MM.1S (cell line): ENCODE measurements around the gene ZNF205.

Experiments
- DNase-seq: peaks from one replicate; pipeline ENCODE4 v3.0.0-alpha.2; 2015
- H2AFZ ChIP-seq: fragments of 300-600 bp; sonication (generic); 2 replicates; pipeline ENCODE4 v1.6.0; 2016; ENCODE audit warnings: antibody characterized with exemption, low read length
- H3F3A ChIP-seq: fragments of 300-600 bp; sonication (generic); 2 replicates; pipeline ENCODE4 v1.6.1; 2016; ENCODE audit warnings: mild to moderate bottlenecking, antibody characterized with exemption, low read length, moderate library complexity, mixed read lengths; ENCODE audit not compliant: insufficient read depth
- H3K27ac ChIP-seq: fragments of 300-600 bp; sonication (generic); 2 replicates; pipeline ENCODE4 v1.5.1; 2016; ENCODE audit warnings: mild to moderate bottlenecking, low read length
- H3K27me3 ChIP-seq: fragments of 300-600 bp; sonication (generic); replicated peaks from 2 replicates; pipeline ENCODE4 v1.6.0; 2016; ENCODE audit warnings: low read length; ENCODE audit not compliant: insufficient read depth
- H3K36me3 ChIP-seq: fragments of 300-600 bp; sonication (generic); replicated peaks from 2 replicates; pipeline ENCODE4 v1.6.1; 2016; ENCODE audit warnings: mild to moderate bottlenecking, low read length, mixed read lengths; ENCODE audit not compliant: insufficient read depth
- H3K4me1 ChIP-seq: fragments of 300-600 bp; sonication (generic); 2 replicates; pipeline ENCODE4 v1.6.1; 2016; ENCODE audit warnings: low read length, mixed read lengths
- H3K4me2 ChIP-seq: fragments of 300-600 bp; sonication (generic); 2 replicates; pipeline ENCODE4 v1.6.0; 2016; ENCODE audit warnings: low read depth, low read length
- H3K4me3 ChIP-seq: fragments of 300-600 bp; sonication (generic); 2 replicates; pipeline ENCODE4 v1.5.1; 2016; ENCODE audit warnings: low read length, mixed read lengths
- H3K79me2 ChIP-seq: fragments of 300-600 bp; sonication (generic); 2 replicates; pipeline ENCODE4 v1.6.1; 2016; ENCODE audit warnings: mixed run types, low read length, mixed read lengths
- H3K9ac ChIP-seq: fragments of 300-600 bp; sonication (generic); 2 replicates; pipeline ENCODE4 v1.6.1; 2016; ENCODE audit warnings: low read length, mixed read lengths
- H3K9me2 ChIP-seq: fragments of 300-600 bp; sonication (generic); replicated peaks from 2 replicates; pipeline ENCODE4 v1.6.1; 2016; ENCODE audit warnings: mild to moderate bottlenecking, low read length, mixed read lengths; ENCODE audit not compliant: insufficient read depth
- H3K9me3 ChIP-seq: fragments of 300-600 bp; sonication (generic); replicated peaks from 2 replicates; pipeline ENCODE4 v1.6.1; 2016; ENCODE audit warnings: mild to moderate bottlenecking, low read length, mixed read lengths; ENCODE audit not compliant: insufficient read depth
- H4K20me1 ChIP-seq: fragments of 300-600 bp; sonication (generic); 2 replicates; pipeline ENCODE4 v1.6.1; 2016; ENCODE audit warnings: mild to moderate bottlenecking, low read length, moderate library complexity, mixed read lengths; ENCODE audit not compliant: insufficient read depth
- EZH2 ChIP-seq: fragments of 300-600 bp; sonication (generic); optimal IDR thresholded peaks from 2 replicates; pipeline ENCODE3; 2017; ENCODE audit warnings: low read depth, mild to moderate bottlenecking, antibody characterized with exemption, low read length, mixed read lengths
- EZH2phosphoT487 ChIP-seq: fragments of 300-600 bp; sonication (generic); IDR thresholded peaks from 2 replicates; pipeline ENCODE4 v1.6.1; 2018; ENCODE audit warnings: antibody characterized with exemption, low read length
- TF ChIP-seq, protein P1 (sequence below): fragments of 300-600 bp; sonication (generic); IDR thresholded peaks from 2 replicates; pipeline ENCODE4 v1.5.1; 2016; ENCODE audit warnings: antibody characterized with exemption, low read length, mixed read lengths

ZNF205 gene

DNA sequence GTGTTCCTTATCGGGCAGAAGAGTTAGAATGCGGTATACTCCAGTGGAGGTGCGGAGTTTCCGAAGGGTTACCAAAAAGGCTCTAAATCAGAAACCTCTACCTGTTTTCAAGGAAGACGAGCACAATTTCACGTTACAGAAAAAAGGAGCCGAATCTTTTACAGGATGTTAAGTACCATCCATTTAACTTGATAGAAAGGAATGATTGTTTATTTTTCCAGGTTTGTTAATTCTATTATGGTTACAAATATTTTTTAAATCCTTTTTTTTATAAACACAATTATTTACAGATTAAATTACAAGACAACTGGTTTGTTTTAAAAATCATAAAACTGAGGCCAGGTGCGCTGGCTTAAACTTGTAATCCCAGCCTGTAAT is 40.6 kb downstream of the ZNF205 start:
- peak overlapping the region; percentile 32; the same call in 1 of the 2 replicates for H3K27ac ChIP-seq
- H3K4me1 ChIP-seq, result peaks cover 10% of the 10 kb centered on the region; the same call in 1 of the 2 replicates
- H3K4me3 ChIP-seq, result no peak overlapping the region
- H2AFZ ChIP-seq, result no peak overlapping the region
- no peaks in the 10 kb centered on the region for H3K9me2 ChIP-seq
- H4K20me1 ChIP-seq, result no peaks in the 10 kb centered on the region
- peaks cover 41% of the 10 kb centered on the region for H3F3A ChIP-seq
- peaks cover 19% of the 10 kb centered on the region; the same call in 1 of the 2 replicates for H3K27me3 ChIP-seq
- H3K36me3 ChIP-seq, result no peaks in the 10 kb centered on the region
- no peak for DNase-seq
- no peak overlapping the region for H3K9ac ChIP-seq
- H3K79me2 ChIP-seq, result no peaks in the 10 kb centered on the region
- no peaks in the 10 kb centered on the region for H3K9me3 ChIP-seq
- TF ChIP-seq, protein P1, sequence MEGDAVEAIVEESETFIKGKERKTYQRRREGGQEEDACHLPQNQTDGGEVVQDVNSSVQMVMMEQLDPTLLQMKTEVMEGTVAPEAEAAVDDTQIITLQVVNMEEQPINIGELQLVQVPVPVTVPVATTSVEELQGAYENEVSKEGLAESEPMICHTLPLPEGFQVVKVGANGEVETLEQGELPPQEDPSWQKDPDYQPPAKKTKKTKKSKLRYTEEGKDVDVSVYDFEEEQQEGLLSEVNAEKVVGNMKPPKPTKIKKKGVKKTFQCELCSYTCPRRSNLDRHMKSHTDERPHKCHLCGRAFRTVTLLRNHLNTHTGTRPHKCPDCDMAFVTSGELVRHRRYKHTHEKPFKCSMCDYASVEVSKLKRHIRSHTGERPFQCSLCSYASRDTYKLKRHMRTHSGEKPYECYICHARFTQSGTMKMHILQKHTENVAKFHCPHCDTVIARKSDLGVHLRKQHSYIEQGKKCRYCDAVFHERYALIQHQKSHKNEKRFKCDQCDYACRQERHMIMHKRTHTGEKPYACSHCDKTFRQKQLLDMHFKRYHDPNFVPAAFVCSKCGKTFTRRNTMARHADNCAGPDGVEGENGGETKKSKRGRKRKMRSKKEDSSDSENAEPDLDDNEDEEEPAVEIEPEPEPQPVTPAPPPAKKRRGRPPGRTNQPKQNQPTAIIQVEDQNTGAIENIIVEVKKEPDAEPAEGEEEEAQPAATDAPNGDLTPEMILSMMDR, result no peak
- 0 out of 2 replicates have a peak overlapping the region, but pooled peaks have one; percentile 81 for H3K4me2 ChIP-seq

GRCh38 chr16:3155181-3155580 is 42.8 kb downstream of the ZNF205 start:
- Histone ChIP-seq H3K4me1 (peaks cover 18% of the 10 kb centered on the region), H3K27me3 (peaks cover 13% of the 10 kb centered on the region; the same call in 1 of the 2 replicates), H3K4me2 (no peak overlapping the region), H4K20me1 (no peaks in the 10 kb centered on the region), H3K9me2 (no peaks in the 10 kb centered on the region), H3K4me3 (no peak overlapping the region), H3K27ac (no peak overlapping the region), H2AFZ (no peak overlapping the region), H3K36me3 (no peaks in the 10 kb centered on the region), H3K9ac (no peak overlapping the region), H3K79me2 (no peaks in the 10 kb centered on the region), H3F3A (peaks cover 46% of the 10 kb centered on the region), H3K9me3 (no peaks in the 10 kb centered on the region)
- DNase-seq, result no peak
- TF ChIP-seq EZH2 (no peak), EZH2phosphoT487 (no peak)
- TF ChIP-seq, protein P1, result no peak

- H3F3A ChIP-seq, result peaks cover 42% of the 10 kb centered on the region
Measured at GRCh38 chr16:3155972-3156371, 43.6 kb downstream of the ZNF205 start.

DNA sequence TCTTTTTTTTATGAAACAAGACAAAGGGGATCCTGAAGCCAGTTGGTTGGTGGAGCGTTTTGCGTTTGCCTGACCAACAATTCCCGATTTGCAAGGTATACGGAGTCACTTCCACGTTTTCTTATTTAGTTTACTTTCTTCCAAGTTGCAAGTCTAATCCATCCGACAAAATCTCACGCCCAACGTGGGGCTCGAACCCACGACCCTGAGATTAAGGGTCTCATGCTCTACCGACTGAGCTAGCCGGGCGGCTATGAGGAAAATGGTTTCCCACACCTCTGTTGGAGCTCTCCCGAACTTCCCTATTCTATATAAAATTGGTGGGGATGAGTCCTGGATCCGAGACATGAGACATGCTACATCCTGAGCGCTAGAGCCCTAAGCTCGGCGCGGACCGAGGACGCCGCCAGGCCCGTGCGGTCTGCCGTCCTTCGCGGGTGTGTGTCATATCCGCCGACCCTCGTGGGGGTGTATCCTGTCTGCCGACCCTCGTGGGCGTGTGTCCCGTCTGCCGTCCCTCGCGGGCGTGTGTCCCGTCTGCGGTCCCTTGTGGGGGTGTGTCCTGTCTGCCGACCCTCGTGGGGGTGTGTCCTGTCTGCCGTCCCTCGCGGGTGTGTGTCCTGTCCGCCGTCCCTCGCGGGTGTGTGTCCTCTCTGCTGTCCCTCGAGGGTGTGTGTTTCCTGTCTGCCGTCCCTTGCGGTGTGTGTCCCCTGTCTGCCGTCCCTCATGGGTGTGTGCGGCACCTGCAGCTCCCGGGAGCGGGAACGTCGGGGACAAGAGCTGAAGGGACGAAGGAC is 45.0 kb downstream of the ZNF205 start:
- Histone ChIP-seq H3F3A (peaks cover 34% of the 10 kb centered on the region), H3K27ac (no peak overlapping the region; the same call in 1 of the 2 replicates), H2AFZ (peak overlapping the region; percentile 33)

More at GRCh38 chr16:3155972-3156371, 43.6 kb downstream of the ZNF205 start:
- Histone ChIP-seq H3K36me3 (no peaks in the 10 kb centered on the region), H3K4me3 (no peak overlapping the region), H3K4me2 (no peak overlapping the region), H3K9me3 (no peaks in the 10 kb centered on the region), H3K27ac (no peak overlapping the region), H3K79me2 (no peaks in the 10 kb centered on the region), H4K20me1 (no peaks in the 10 kb centered on the region), H3K4me1 (peaks cover 18% of the 10 kb centered on the region), H2AFZ (no peak overlapping the region), H3K9ac (no peak overlapping the region), H3K27me3 (peaks cover 13% of the 10 kb centered on the region; the same call in 1 of the 2 replicates), H3K9me2 (no peaks in the 10 kb centered on the region)
- TF ChIP-seq EZH2phosphoT487, result no peak
- no peak for DNase-seq

More for the DNA sequence above, 45.0 kb downstream of the ZNF205 start:
- peak overlapping the region; percentile 71; the same call in 1 of the 2 replicates for H3K9ac ChIP-seq
- DNase-seq, result no peak
- H3K9me3 ChIP-seq, result no peaks in the 10 kb centered on the region
- H3K9me2 ChIP-seq, result no peaks in the 10 kb centered on the region
- TF ChIP-seq EZH2, result no peak
- no peak for TF ChIP-seq EZH2phosphoT487
- TF ChIP-seq, protein P1, result no peak
- peaks cover 15% of the 10 kb centered on the region for H3K4me1 ChIP-seq
- peak overlapping the region; percentile 98 for H3K4me2 ChIP-seq
- H3K36me3 ChIP-seq, result no peaks in the 10 kb centered on the region
- H3K4me3 ChIP-seq, result peak overlapping the region; percentile 97
- peaks cover 13% of the 10 kb centered on the region; the same call in 1 of the 2 replicates for H3K27me3 ChIP-seq
- no peaks in the 10 kb centered on the region for H3K79me2 ChIP-seq
- no peaks in the 10 kb centered on the region for H4K20me1 ChIP-seq
